HepG2 (cell line): ENCODE results near the gene DGCR2.
"Not testable (repeated sequence)": the region's sequence is repeated elsewhere in the genome, so short reads cannot be mapped to it uniquely, and the experiment has no call there.

Experiments
- FOXA3 ChIP-seq: IDR thresholded peaks from 2 replicates; pipeline ENCODE4 v1.6.1; 2016; ENCODE audit warnings: missing genetic modification reagents, missing compliant biosample characterization
- HNRNPUL1 ChIP-seq: fragments of 200-400 bp; formaldehyde crosslinking; IDR thresholded peaks from 2 replicates; pipeline ENCODE4 v1.6.1; 2017; ENCODE audit warnings: low read depth, mild to moderate bottlenecking, low read length, moderate library complexity
- POLR2A ChIP-seq, 2 experiments: IDR thresholded peaks; 2 replicates each; pipeline ENCODE4 v1.6.1; 2011; ENCODE audit warnings: low read depth in 2 of 2, low read length in 2 of 2, mild to moderate bottlenecking in 1 of 2, moderate library complexity in 1 of 2; ENCODE audit not compliant: insufficient read depth in 1 of 2

DNA sequence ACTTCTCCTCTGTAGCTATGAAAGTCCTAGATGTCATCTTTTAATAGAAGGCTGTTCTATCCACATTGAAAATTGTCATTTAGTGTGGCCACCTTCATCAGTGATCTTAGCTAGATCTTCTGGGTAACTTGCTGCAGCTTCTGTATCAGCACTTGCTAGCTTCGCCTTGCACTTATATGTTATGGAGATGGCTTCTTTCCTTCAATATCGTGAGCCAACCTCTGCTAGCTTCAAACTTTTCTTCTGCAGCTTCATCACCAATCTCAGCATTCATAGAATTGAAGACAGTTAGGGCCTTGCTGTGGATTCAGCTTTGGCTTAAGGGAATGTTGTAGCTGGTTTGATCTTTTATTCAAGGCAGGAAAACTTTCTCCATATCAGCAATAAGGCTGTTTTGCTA lies 122.1 kb downstream of the DGCR2 start:
- not testable (repeated sequence) for TF ChIP-seq FOXA3 (CRISPR knock-in tag); HNRNPUL1; POLR2A (IDR thresholded peaks at IDR 0.05; ENCODE audit: insufficient read depth in 1 of 2, low read depth in 2 of 2, low read length in 2 of 2)
